Common myeloid progenitor, CD34-positive (primary cell): ENCODE results near the gene PTPRM.

ENCODE experiments used
- CTCF ChIA-PET: fragments of 350-600 bp; sonication (Branson Sonifier 250); formaldehyde crosslinking; loops from one replicate; lab custom pipeline; 2021; ENCODE audit warnings: antibody characterized with exemption; lab: Charles Lee
- POLR2A ChIA-PET: fragments of 350-600 bp; sonication (Branson Sonifier 250); formaldehyde crosslinking; loops from one replicate; lab custom pipeline; 2021; ENCODE audit warnings: antibody characterized with exemption; lab: Charles Lee
- DNase-seq, 3 donors: peaks; one replicate each; pipeline versions ENCODE4 v3.0.0 to v3.0.0-alpha.2; 2013
- H3K27ac ChIP-seq, 2 experiments: 1 replicate in 1 of 2; 2 replicates in 1 of 2; pipeline ENCODE4 v1.7.0; 2013; ENCODE audit warnings: inconsistent platforms in 2 of 2, low read length in 2 of 2, mild to moderate bottlenecking in 2 of 2, low read depth in 1 of 2, moderate library complexity in 1 of 2; ENCODE audit not compliant: severe bottlenecking in 2 of 2, insufficient read depth in 1 of 2, poor library complexity in 1 of 2
- H3K27me3 ChIP-seq, 5 experiments: replicated peaks in 2 of 5; 1 replicate in 3 of 5; 2 replicates in 2 of 5; pipeline versions ENCODE4 v1.6.1 to v1.7.0; 2013; ENCODE audit warnings: low read length in 4 of 5, mild to moderate bottlenecking in 2 of 5, moderate library complexity in 2 of 5, inconsistent platforms in 1 of 5; ENCODE audit not compliant: insufficient read depth in 5 of 5, control insufficient read depth in 4 of 5
- H3K36me3 ChIP-seq, 4 experiments: 1 replicate in 2 of 4; 2 replicates in 2 of 4; pipeline versions ENCODE4 v1.6.1 to v1.7.0; 2013; ENCODE audit warnings: low read length in 3 of 4, control low read depth in 1 of 4, mild to moderate bottlenecking in 1 of 4; ENCODE audit not compliant: control insufficient read depth in 4 of 4, insufficient read depth in 4 of 4
- H3K4me1 ChIP-seq, 4 experiments: 1 replicate in 3 of 4; 2 replicates in 1 of 4; pipeline versions ENCODE4 v1.6.1 to v1.7.1; 2013; ENCODE audit warnings: low read length in 3 of 4, mild to moderate bottlenecking in 3 of 4, control low read depth in 1 of 4, inconsistent platforms in 1 of 4, moderate library complexity in 1 of 4; ENCODE audit not compliant: control insufficient read depth in 4 of 4, insufficient read depth in 4 of 4; ENCODE audit errors: control extremely low read depth in 1 of 4
- H3K4me3 ChIP-seq, 7 experiments: 1 replicate in 4 of 7; 2 replicates in 3 of 7; pipeline versions ENCODE4 v1.5.1 to v1.7.0; 2013; ENCODE audit warnings: mild to moderate bottlenecking in 7 of 7, low read length in 6 of 7, moderate library complexity in 6 of 7, inconsistent platforms in 2 of 7, low read depth in 2 of 7, control low read depth in 1 of 7; ENCODE audit not compliant: insufficient read depth in 4 of 7, control insufficient read depth in 1 of 7; ENCODE audit errors: extremely low read depth in 1 of 7
- H3K9me3 ChIP-seq, 5 experiments: 1 replicate in 4 of 5; 2 replicates in 1 of 5; pipeline versions ENCODE4 v1.6.1 to v1.7.1; 2013; ENCODE audit warnings: low read length in 4 of 5, mild to moderate bottlenecking in 2 of 5, inconsistent platforms in 1 of 5, low read depth in 1 of 5, moderate library complexity in 1 of 5; ENCODE audit not compliant: control insufficient read depth in 4 of 5, insufficient read depth in 2 of 5; ENCODE audit errors: control extremely low read depth in 1 of 5
- WGBS: methylation state at CpG from one replicate; pipeline ENCODE4 v1.1.5; 2013; ENCODE audit not compliant: insufficient coverage; 5-methylcytosine and 5-hydroxymethylcytosine counted together

PTPRM gene

GRCh38 chr18:8283891-8284585 is 716.9 kb downstream of the PTPRM start:
- H3K27ac ChIP-seq = no peak overlapping the region
- DNase-seq = no peak
- 100% methylated on average over 2 of the region's 3 CpGs for WGBS
- POLR2A ChIA-PET = no interaction called here
- H3K4me1 ChIP-seq = no peaks in the 10 kb centered on the region
- no peak overlapping the region for H3K4me3 ChIP-seq
- H3K9me3 ChIP-seq = no peaks in the 10 kb centered on the region
- CTCF ChIA-PET = no interaction called here
- H3K27me3 ChIP-seq = no peaks in the 10 kb centered on the region
- no peaks in the 10 kb centered on the region for H3K36me3 ChIP-seq

- ChIA-PET POLR2A (no interaction called here), CTCF (no interaction called here)
- no peaks in the 10 kb centered on the region for H3K36me3 ChIP-seq
- H3K4me3 ChIP-seq = no peak overlapping the region
- WGBS = no CpG with 5 or more reads among the region's 2 CpGs
- peaks cover 4 to 14% (median 9%) of the 10 kb centered on the region in 4 experiments for H3K4me1 ChIP-seq
- H3K9me3 ChIP-seq = no peaks in the 10 kb centered on the region
- no peak overlapping the region for H3K27ac ChIP-seq
- H3K27me3 ChIP-seq = no peaks in the 10 kb centered on the region
- no peak for DNase-seq
Measured at GRCh38 chr18:8286303-8286702, 719.2 kb downstream of the PTPRM start.

- WGBS = 95% methylated on average over 2 of the region's 2 CpGs
- no peak for DNase-seq
- ChIA-PET CTCF (interaction anchor here (0.6 kb wide), 1 partner anchor 410 kb away, joined by 4 read pairs; no protein-coding TSS in a partner anchor), POLR2A (no interaction called here)
- Histone ChIP-seq H3K4me3 (no peak overlapping the region), H3K27me3 (no peaks in the 10 kb centered on the region), H3K27ac (no peak overlapping the region), H3K9me3 (no peaks in the 10 kb centered on the region), H3K36me3 (no peaks in the 10 kb centered on the region), H3K4me1 (peaks cover 4 to 14% (median 9%) of the 10 kb centered on the region in 4 experiments)
Measured at GRCh38 chr18:8287196-8287885, 720.2 kb downstream of the PTPRM start.

- Histone ChIP-seq H3K4me1 (peaks cover 4 to 14% (median 9%) of the 10 kb centered on the region in 4 experiments), H3K27me3 (no peaks in the 10 kb centered on the region), H3K36me3 (no peaks in the 10 kb centered on the region), H3K27ac (no peak overlapping the region), H3K9me3 (no peaks in the 10 kb centered on the region), H3K4me3 (no peak overlapping the region)
- 96% methylated on average over 7 of the region's 8 CpGs for WGBS
- ChIA-PET CTCF (no interaction called here), POLR2A (no interaction called here)
- no peak for DNase-seq
Measured at GRCh38 chr18:8288472-8289195, 721.5 kb downstream of the PTPRM start.

GRCh38 chr18:8290435-8290834 is 723.3 kb downstream of the PTPRM start:
- peak in 2 of 3 donors; percentile 31 to 45 for DNase-seq
- WGBS = no CpG with 5 or more reads among the region's 3 CpGs
- H3K4me3 ChIP-seq = peak overlapping the region in 1 of 7 experiments; percentile 11
- peaks cover 4 to 14% (median 9%) of the 10 kb centered on the region in 4 experiments for H3K4me1 ChIP-seq
- no peaks in the 10 kb centered on the region for H3K27me3 ChIP-seq
- no peaks in the 10 kb centered on the region for H3K9me3 ChIP-seq
- POLR2A ChIA-PET = interaction anchor here (0.6 kb wide), 1 partner anchor 940 kb away, joined by 3 read pairs; no protein-coding TSS in a partner anchor
- H3K27ac ChIP-seq = no peak overlapping the region
- H3K36me3 ChIP-seq = no peaks in the 10 kb centered on the region
- CTCF ChIA-PET = no interaction called here

- Histone ChIP-seq H3K4me1 (peaks cover 4 to 14% (median 9%) of the 10 kb centered on the region in 4 experiments), H3K27ac (no peak overlapping the region), H3K9me3 (no peaks in the 10 kb centered on the region), H3K4me3 (no peak overlapping the region), H3K36me3 (no peaks in the 10 kb centered on the region), H3K27me3 (no peaks in the 10 kb centered on the region)
- no CpG with 5 or more reads among the region's 1 CpG for WGBS
- no peak for DNase-seq
- POLR2A ChIA-PET = interaction anchor here (0.7 kb wide), 1 partner anchor 18 kb away, joined by 3 read pairs; no protein-coding TSS in a partner anchor
- CTCF ChIA-PET = no interaction called here
Measured at GRCh38 chr18:8290913-8291312, 723.8 kb downstream of the PTPRM start.
